ENCODE results near the gene HOXB13.

GRCh38 chr17:48733632-48734328 lies 5.2 kb upstream of the HOXB13 start:
- TF ChIP-seq POLR2A (IDR thresholded peaks at IDR 0.05): no peak
- TF ChIP-seq CTCF (IDR thresholded peaks at IDR 0.05): no peak
- no peak for TF ChIP-seq POLR2AphosphoS5 (IDR thresholded peaks at IDR 0.05)
- TF ChIP-seq EP300 (IDR thresholded peaks at IDR 0.05): no peak

Data from stomach (tissue), 4 donors.